HCT116 (cell line): ENCODE measurements around the gene SYT7. TPM values are rescaled to one million over a fixed set of nuclear protein-coding genes. Genes with fewer than 3 reads are reported as not detected.

Source experiments
- ATAC-seq: fragments of 200-7000 bp; cut with Tn5 transposase; 2 replicates; pipeline ENCODE4 v1.9.1; 2020; ENCODE audit warnings: mild to moderate bottlenecking, moderate library complexity
- BruUV-seq: library from RNA; stranded (reverse); fragments of 400-500 nt; replicated peaks from 2 replicates; lab custom pipeline; 2021; lab: Mats Ljungman, UMichigan
- CTCF ChIA-PET: fragments of 300-600 bp; sonication (Branson Sonifier 250); formaldehyde crosslinking; loops from one replicate; lab custom pipeline; 2021; ENCODE audit warnings: antibody characterized with exemption; lab: Charles Lee
- POLR2A ChIA-PET: fragments of 300-600, 350-600 bp; sonication (Branson Sonifier 250); formaldehyde crosslinking; loops from one replicate; lab custom pipeline; 2021; ENCODE audit warnings: antibody characterized with exemption; lab: Charles Lee
- RAD21 ChIA-PET, 2 experiments: fragments of 300-600 bp; sonication (Branson Sonifier 250); formaldehyde crosslinking; loops; one replicate each; lab custom pipeline; 2023; ENCODE audit warnings: low total read pairs in 2 of 2; ENCODE audit not compliant: uncharacterized antibody in 2 of 2, unreplicated experiment in 2 of 2, low non-redundant PET in 1 of 2; lab: Charles Lee
- DNase-seq: peaks from one replicate; pipeline ENCODE4 v3.0.0-alpha.2; 2010; ENCODE audit warnings: low read depth, low spot score
- H2AFZ ChIP-seq: fragments of 200-600 bp; shearing (Covaris generic), sonication (generic); 2 replicates; pipeline ENCODE4 v1.6.1; 2017; ENCODE audit warnings: low read depth, mixed run types, mixed read lengths, antibody characterized with exemption, low read length; ENCODE audit not compliant: poor library complexity, severe bottlenecking
- H3K27ac ChIP-seq: 2 replicates; pipeline ENCODE4 v1.5.1; 2012; ENCODE audit warnings: low read depth, low read length
- H3K27me3 ChIP-seq: fragments of 200-600 bp; sonication (generic); 2 replicates; pipeline ENCODE4 v1.6.1; 2016; ENCODE audit warnings: mixed run types, low read length, mixed read lengths; ENCODE audit not compliant: insufficient read depth
- H3K36me3 ChIP-seq, 2 experiments: fragments of 200-500 bp in 1 of 2; fragments of 200-600 bp in 1 of 2; sonication (Bioruptor generic) in 1 of 2; sonication (generic) in 1 of 2; 2 replicates each; pipeline versions ENCODE4 v1.5.1 to v1.6.1; 2014 to 2016; ENCODE audit warnings: low read length in 2 of 2, inconsistent platforms in 1 of 2, mixed read lengths in 1 of 2, mixed run types in 1 of 2; ENCODE audit not compliant: insufficient read depth in 2 of 2, control insufficient read depth in 1 of 2
- H3K4me1 ChIP-seq, 2 experiments: fragments of 200-600 bp in 1 of 2; sonication (generic) in 1 of 2; 2 replicates each; pipeline versions ENCODE4 v1.5.1 to v1.6.1; 2012 to 2017; ENCODE audit warnings: low read length in 2 of 2, inconsistent platforms in 1 of 2, mild to moderate bottlenecking in 1 of 2, mixed read lengths in 1 of 2, mixed run types in 1 of 2, moderate library complexity in 1 of 2; ENCODE audit not compliant: insufficient read depth in 2 of 2, control insufficient read depth in 1 of 2
- H3K4me2 ChIP-seq: fragments of 200-600 bp; sonication (generic); 2 replicates; pipeline ENCODE4 v1.6.1; 2017; ENCODE audit warnings: mixed run types, low read length, mixed read lengths
- H3K4me3 ChIP-seq, 2 experiments: fragments of 200-600 bp in 1 of 2; sonication (generic) in 1 of 2; replicated peaks in 1 of 2; 2 replicates each; pipeline ENCODE4 v1.5.1; 2011 to 2016; ENCODE audit warnings: low read length in 2 of 2, control low read depth in 1 of 2, low read depth in 1 of 2, mild to moderate bottlenecking in 1 of 2, mixed read lengths in 1 of 2, mixed run types in 1 of 2
- H3K79me2 ChIP-seq: fragments of 200-600 bp; sonication (generic); 2 replicates; pipeline ENCODE4 v1.6.1; 2017; ENCODE audit warnings: mild to moderate bottlenecking, mixed run types, low read length, moderate library complexity, mixed read lengths; ENCODE audit not compliant: insufficient read depth
- H3K9ac ChIP-seq: fragments of 200-600 bp; sonication (generic); 2 replicates; pipeline ENCODE4 v1.6.1; 2016; ENCODE audit warnings: low read length, mixed read lengths
- H3K9me2 ChIP-seq: fragments of 200-600 bp; sonication (generic), shearing (Covaris generic); 2 replicates; pipeline ENCODE4 v1.6.1; 2017; ENCODE audit warnings: mixed run types, mild to moderate bottlenecking, moderate library complexity; ENCODE audit not compliant: insufficient read depth
- H3K9me3 ChIP-seq, 2 experiments: fragments of 200-500 bp in 1 of 2; fragments of 200-600 bp in 1 of 2; sonication (Bioruptor generic) in 1 of 2; sonication (generic) in 1 of 2; 2 replicates each; pipeline ENCODE4 v1.6.1; 2014 to 2017; ENCODE audit warnings: low read length in 2 of 2, mixed read lengths in 2 of 2, inconsistent platforms in 1 of 2, low read depth in 1 of 2, mild to moderate bottlenecking in 1 of 2, mixed run types in 1 of 2, moderate library complexity in 1 of 2; ENCODE audit not compliant: control insufficient read depth in 1 of 2, insufficient read depth in 1 of 2
- H4K20me1 ChIP-seq: fragments of 200-600 bp; sonication (generic), shearing (Covaris generic); 2 replicates; pipeline ENCODE4 v1.6.1; 2017; ENCODE audit warnings: mixed run types, mild to moderate bottlenecking, moderate library complexity; ENCODE audit not compliant: insufficient read depth
- CEBPB ChIP-seq: IDR thresholded peaks from 2 replicates; pipeline ENCODE4 v1.6.1; 2012; ENCODE audit warnings: low read depth
- ELF1 ChIP-seq: IDR thresholded peaks from 2 replicates; pipeline ENCODE4 v1.6.1; 2012; ENCODE audit warnings: low read depth, borderline replicate concordance
- EZH2 ChIP-seq: fragments of 200-600 bp; sonication (generic); IDR thresholded peaks from 2 replicates; pipeline ENCODE4 v1.6.1; 2017; ENCODE audit warnings: antibody characterized with exemption, mixed run types
- POLR2A ChIP-seq: IDR thresholded peaks from 2 replicates; pipeline ENCODE4 v1.7.0; 2011; ENCODE audit warnings: borderline replicate concordance; ENCODE audit not compliant: insufficient read depth, insufficient read length; ENCODE audit errors: extremely low read depth
- SIN3A ChIP-seq: IDR thresholded peaks from 2 replicates; pipeline ENCODE4 v1.6.1; 2012; ENCODE audit warnings: low read depth
- SP1 ChIP-seq: IDR thresholded peaks from 2 replicates; pipeline ENCODE4 v1.6.1; 2012; ENCODE audit warnings: low read depth
- intact Hi-C: fragments of 100-400 bp; cut with micrococcal nuclease; formaldehyde crosslinking; loops from 2 replicates; pipeline ENCODE4 v1.10.0; 2022
- total RNA-seq: library from RNA; stranded (reverse); gene quantifications from one replicate; pipeline ENCODE4 v1.2.1, GENCODE V29; 2021; ENCODE audit not compliant: unreplicated experiment
- TF ChIP-seq, protein P1 (sequence below): IDR thresholded peaks from 2 replicates; pipeline ENCODE4 v1.6.1; 2012; ENCODE audit warnings: low read depth
- TF ChIP-seq, protein P2 (sequence below): IDR thresholded peaks from 2 replicates; pipeline ENCODE4 v1.6.1; 2012

SYT7 gene
- total RNA-seq, 1 experiment from 2014 or later: 27.4 TPM

DNA sequence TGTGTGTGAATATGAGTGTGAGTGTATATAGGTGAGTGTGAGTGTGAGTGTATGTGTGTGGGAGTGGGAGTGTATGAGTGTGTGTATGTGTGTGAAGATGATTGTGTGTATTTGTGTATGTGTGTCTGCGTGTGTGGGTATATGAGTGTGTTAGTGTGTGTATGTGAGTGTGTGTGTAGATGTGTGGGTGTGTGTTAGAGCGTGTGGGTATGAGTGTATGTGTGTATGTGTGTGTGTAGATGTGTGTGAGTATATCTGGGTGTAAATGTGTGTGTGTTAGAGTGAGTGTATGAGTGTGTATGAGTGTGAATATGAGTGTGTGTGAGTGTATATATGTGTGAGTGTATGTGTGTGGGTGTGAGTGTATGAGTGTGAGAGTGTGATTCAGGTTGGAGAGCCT lies 83.4 kb downstream of the SYT7 start:
- no peaks in the 10 kb centered on the region for H3K9me3 ChIP-seq
- no peaks in the 10 kb centered on the region for H3K4me1 ChIP-seq
- BruUV-seq: no TSS peak
- TF ChIP-seq EZH2 (no peak), SIN3A (no peak), POLR2A (no peak), SP1 (no peak), CEBPB (no peak), ELF1 (no peak)
- TF ChIP-seq, protein P1, sequence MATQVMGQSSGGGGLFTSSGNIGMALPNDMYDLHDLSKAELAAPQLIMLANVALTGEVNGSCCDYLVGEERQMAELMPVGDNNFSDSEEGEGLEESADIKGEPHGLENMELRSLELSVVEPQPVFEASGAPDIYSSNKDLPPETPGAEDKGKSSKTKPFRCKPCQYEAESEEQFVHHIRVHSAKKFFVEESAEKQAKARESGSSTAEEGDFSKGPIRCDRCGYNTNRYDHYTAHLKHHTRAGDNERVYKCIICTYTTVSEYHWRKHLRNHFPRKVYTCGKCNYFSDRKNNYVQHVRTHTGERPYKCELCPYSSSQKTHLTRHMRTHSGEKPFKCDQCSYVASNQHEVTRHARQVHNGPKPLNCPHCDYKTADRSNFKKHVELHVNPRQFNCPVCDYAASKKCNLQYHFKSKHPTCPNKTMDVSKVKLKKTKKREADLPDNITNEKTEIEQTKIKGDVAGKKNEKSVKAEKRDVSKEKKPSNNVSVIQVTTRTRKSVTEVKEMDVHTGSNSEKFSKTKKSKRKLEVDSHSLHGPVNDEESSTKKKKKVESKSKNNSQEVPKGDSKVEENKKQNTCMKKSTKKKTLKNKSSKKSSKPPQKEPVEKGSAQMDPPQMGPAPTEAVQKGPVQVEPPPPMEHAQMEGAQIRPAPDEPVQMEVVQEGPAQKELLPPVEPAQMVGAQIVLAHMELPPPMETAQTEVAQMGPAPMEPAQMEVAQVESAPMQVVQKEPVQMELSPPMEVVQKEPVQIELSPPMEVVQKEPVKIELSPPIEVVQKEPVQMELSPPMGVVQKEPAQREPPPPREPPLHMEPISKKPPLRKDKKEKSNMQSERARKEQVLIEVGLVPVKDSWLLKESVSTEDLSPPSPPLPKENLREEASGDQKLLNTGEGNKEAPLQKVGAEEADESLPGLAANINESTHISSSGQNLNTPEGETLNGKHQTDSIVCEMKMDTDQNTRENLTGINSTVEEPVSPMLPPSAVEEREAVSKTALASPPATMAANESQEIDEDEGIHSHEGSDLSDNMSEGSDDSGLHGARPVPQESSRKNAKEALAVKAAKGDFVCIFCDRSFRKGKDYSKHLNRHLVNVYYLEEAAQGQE: no peak
- TF ChIP-seq, protein P2, sequence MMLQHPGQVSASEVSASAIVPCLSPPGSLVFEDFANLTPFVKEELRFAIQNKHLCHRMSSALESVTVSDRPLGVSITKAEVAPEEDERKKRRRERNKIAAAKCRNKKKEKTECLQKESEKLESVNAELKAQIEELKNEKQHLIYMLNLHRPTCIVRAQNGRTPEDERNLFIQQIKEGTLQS: no peak
- ChIA-PET POLR2A (no interaction called here), CTCF (interaction anchor here (1.2 kb wide), 1 partner anchor 15 kb away, joined by 3 read pairs; no protein-coding TSS in a partner anchor), RAD21 (no interaction called here)
- intact Hi-C loops: no loop called here
- no peak overlapping the region for H3K4me2 ChIP-seq
- no peaks in the 10 kb centered on the region for H4K20me1 ChIP-seq
- ATAC-seq (no peak), DNase-seq (no peak)
- no peak overlapping the region for H3K4me3 ChIP-seq
- no peaks in the 10 kb centered on the region for H3K36me3 ChIP-seq
- H3K79me2 ChIP-seq: no peaks in the 10 kb centered on the region
- H3K9me2 ChIP-seq: no peaks in the 10 kb centered on the region
- no peak overlapping the region for H2AFZ ChIP-seq
- no peak overlapping the region for H3K9ac ChIP-seq
- no peak overlapping the region for H3K27ac ChIP-seq
- no peaks in the 10 kb centered on the region for H3K27me3 ChIP-seq
